Hematopoietic multipotent progenitor cell treated with erythropoietin and hydrocortisone succinate and interleukin-3 and kit ligand, for 8 days (in vitro differentiated cells): ENCODE data around the gene TADA2A.

Source experiments
- DNase-seq: peaks from one replicate; pipeline ENCODE4 v3.0.0-alpha.2; 2015

TADA2A gene

GRCh38 chr17:37465069-37465616 is 58.5 kb downstream of the TADA2A start:
- DNase-seq: no peak

- DNase-seq: no peak
Measured at GRCh38 chr17:37466471-37466870, 59.8 kb downstream of the TADA2A start.

GRCh38 chr17:37470181-37470580 is 63.5 kb downstream of the TADA2A start:
- no peak for DNase-seq

- DNase-seq: no peak
Measured at GRCh38 chr17:37475731-37476420, 69.2 kb downstream of the TADA2A start.

- DNase-seq: no peak
Measured at GRCh38 chr17:37476431-37477120, 69.9 kb downstream of the TADA2A start.

- no peak for DNase-seq
Measured at GRCh38 chr17:37478187-37478586, 71.5 kb downstream of the TADA2A start.

GRCh38 chr17:37479025-37479424 is 72.3 kb downstream of the TADA2A start:
- DNase-seq: no peak

- DNase-seq: no peak
Measured at GRCh38 chr17:37480427-37480826, 73.7 kb downstream of the TADA2A start.

GRCh38 chr17:37481001-37481665 is 74.4 kb downstream of the TADA2A start:
- no peak for DNase-seq

GRCh38 chr17:37483311-37484039 is 76.8 kb downstream of the TADA2A start:
- no peak for DNase-seq

GRCh38 chr17:37485938-37486570 is 79.4 kb downstream of the TADA2A start:
- no peak for DNase-seq

GRCh38 chr17:37488009-37488604 is 81.4 kb downstream of the TADA2A start:
- DNase-seq: peak; percentile 49

GRCh38 chr17:37488607-37489196 is 82.0 kb downstream of the TADA2A start:
- DNase-seq: peak; percentile 53

GRCh38 chr17:37489197-37490001 is 82.7 kb downstream of the TADA2A start, which contains the start of gene DUSP14:
Gene DUSP14, plus strand, starts transcription at chr17:37489891. Its CDS starts 22,382 bp downstream, at chr17:37512273.
- DNase-seq: peak; percentile 79

- peak; percentile 58 for DNase-seq
Measured at GRCh38 chr17:37490022-37490587, 83.4 kb downstream of the TADA2A start.

- DNase-seq: peak; percentile 65
Measured at GRCh38 chr17:37490638-37491614, 84.2 kb downstream of the TADA2A start.

GRCh38 chr17:37492167-37492566 is 85.5 kb downstream of the TADA2A start:
- no peak for DNase-seq

- DNase-seq: no peak
Measured at GRCh38 chr17:37493249-37494027, 86.8 kb downstream of the TADA2A start.
